ENCODE results near the gene YPEL5.
A peak's percentile ranks its signal among the peaks of the same experiment; 100 is the strongest.
"Not testable (repeated sequence)": the region's sequence is repeated elsewhere in the genome, so short reads cannot be mapped to it uniquely, and the experiment has no call there.

The YPEL5 gene

GRCh38 chr2:30146337-30147195 is at the start of gene YPEL5:
YPEL5 (plus strand) TSS chr2:30147007; CDS start chr2:30156652, 9,645 bp downstream.
- DNase-seq, result peak; percentile 97

GRCh38 chr2:30098266-30099005 is 48.4 kb upstream of the YPEL5 start:
- no peak for DNase-seq

DNA sequence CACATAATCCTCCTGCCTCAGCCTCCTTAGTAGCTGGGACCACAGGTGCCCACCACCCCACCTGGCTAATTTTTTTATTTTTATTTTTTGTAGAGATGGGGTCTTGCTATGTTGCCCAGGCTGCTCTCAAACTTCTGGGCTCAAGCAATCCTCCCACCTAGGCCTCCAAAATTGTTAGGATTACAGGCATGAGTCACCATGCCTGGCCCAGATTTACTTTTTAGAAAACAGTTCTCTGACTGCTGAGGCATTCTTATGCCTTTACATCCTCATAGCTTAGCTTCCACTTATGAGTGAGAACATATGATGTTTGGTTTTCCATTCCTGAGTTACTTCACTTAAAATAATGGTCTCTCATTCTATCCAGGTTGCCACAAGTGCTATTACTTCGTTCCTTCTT is 47.4 kb upstream of the YPEL5 start:
- not testable (repeated sequence) for DNase-seq

DNA sequence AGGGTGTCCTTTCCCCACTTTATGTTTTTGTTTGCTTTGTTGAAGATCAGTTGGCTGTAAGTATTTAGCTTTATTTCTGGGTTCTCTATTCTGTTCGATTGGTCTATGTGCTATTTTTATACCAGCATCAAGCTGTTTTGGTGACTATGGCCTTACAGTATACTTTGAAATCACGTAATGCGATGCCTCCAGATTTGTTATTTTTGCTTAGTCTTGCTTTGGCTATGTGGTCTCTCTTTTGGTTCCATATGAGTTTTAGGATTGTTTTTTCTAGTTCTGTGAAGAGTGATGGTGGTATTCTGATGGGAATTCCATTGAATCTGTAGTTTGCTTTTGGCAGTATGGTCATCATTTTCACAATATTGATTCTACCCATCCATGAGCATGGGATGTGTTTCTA is 46.1 kb upstream of the YPEL5 start:
- DNase-seq, result not testable (repeated sequence)

- no peak for DNase-seq
Observed at GRCh38 chr2:30104307-30104706, 42.5 kb upstream of the YPEL5 start.

- no peak for DNase-seq
Observed at GRCh38 chr2:30105556-30105955, 41.3 kb upstream of the YPEL5 start.

DNA sequence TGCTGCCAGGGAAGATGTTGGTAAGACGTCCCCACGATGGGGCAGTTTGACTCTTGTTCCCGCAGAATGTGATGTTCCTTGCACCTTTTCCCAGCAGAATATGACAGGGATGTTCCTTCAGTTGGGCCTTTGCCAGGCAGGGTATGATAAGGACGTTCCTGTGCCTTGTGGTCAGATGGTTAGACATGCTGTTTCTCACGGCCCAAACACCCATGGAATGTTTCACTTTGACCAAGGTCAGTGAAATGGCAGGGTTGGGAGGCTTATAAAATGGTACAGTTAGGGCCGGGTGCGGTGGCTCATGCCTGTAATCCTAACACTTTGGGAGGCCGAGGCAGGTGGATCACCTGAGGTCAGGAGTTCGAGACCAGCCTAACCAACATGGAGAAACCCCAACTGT is 40.3 kb upstream of the YPEL5 start:
- no peak for DNase-seq

DNA sequence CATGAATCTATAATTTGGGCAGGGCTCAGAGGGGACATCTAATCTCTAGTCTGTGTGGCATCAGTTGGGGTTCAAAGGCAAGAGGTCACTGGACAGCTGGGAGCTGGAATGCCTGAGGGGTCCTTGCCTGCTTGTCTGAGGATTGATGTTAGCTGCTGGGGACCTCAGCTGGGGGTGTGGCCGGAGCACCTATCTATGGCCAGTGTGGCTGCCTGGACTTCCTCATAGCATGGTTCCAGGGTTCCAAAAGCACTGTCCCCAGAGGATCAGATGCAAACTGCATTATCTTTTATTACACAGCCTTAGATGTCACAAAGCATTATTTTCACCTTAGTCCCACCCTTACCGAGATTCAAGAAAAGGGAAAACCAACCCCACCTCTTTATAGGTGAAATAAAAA is 38.6 kb upstream of the YPEL5 start:
- no peak for DNase-seq

GRCh38 chr2:30108851-30109250 is 38.0 kb upstream of the YPEL5 start:
- no peak for DNase-seq

DNA sequence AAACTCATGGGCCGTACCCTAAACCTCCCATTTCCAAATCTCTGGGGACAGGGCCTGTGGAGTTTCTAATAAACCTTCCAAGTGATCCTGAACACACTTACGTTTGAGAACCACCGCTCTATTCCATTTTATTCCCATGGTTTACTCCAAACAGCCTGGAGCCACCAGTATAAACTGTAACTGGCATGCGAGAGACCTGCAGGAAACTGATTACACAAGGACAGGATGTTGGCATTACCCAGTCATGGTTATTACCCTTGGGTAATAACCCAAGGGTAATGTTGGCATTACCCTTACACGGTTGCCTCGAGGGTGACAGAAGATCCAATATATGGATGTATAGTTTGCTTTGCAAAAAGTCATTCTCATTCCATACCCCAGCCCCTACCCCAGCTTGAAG is 37.0 kb upstream of the YPEL5 start:
- no peak for DNase-seq

- no peak for DNase-seq
Observed at GRCh38 chr2:30110773-30111172, 36.0 kb upstream of the YPEL5 start.

DNA sequence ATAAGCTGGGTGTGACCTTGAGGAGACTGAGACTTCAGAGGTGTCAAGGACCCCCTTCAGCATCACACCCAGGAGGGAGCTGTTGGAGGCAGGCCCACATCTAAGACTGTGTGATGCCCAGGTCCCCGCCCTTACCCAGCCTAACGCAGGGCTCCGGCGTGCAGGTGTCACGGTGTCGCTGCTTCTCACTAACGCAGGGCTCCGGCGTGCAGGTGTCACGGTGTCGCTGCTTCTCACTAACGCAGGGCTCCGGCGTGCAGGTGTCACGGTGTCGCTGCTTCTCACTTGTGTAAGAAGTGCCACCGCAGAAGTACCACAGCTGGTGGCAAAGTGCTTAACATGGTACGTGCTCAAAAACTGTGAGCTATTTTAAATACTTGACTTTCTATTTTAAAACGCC is 35.6 kb upstream of the YPEL5 start:
- not testable (repeated sequence) for DNase-seq

DNA sequence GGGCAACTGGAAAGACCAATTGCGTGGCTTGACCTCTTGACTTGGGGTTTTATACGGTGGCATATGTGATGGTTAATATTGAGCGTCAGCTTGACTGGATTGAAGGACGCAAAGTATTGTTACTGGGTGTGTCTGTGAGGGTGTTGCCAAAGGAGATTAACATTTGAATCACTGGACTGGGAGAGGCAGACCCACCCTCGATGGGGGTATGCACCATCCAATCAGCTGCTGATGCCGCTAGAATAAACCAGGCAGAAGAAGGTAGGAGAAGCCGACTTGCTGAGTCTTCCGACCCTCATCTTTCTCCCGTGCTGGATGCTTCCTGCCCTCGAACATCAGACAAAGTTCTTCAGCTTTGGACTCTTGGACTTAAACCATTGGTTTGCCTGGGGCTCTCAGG is 34.2 kb upstream of the YPEL5 start:
- no peak for DNase-seq

DNA sequence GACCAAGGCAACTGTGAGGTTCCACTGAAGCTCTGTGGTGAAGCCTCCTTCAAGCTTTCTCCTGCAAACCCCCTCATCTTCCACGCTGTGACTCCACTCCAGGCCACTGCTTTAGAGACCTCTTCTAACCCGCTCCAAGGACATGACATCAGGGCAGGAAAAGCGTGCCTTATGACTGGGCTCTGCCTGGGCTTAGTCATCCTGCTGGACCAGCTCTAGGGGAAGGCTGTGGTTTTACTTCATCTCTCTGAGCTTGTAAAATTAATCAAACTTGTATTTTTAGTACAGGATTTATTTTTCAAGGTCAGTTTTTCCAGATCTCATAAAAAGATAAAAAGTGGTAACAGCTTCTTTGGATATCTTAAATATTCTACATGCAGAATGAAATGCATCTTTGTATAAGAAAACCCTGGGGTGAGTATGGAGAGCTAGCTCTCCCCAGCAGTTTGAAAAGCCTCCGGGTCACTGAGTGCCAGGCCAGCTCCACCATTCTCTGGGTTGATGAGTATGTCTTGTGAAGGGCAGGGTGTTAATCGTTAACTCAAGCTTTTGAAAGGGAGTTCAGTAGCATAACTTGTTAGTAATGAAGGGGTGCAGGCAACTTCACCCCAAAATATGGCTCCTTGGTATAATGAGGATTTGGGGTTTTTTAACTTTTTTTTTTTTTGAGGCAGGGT is 33.1 kb upstream of the YPEL5 start:
- no peak for DNase-seq

DNA sequence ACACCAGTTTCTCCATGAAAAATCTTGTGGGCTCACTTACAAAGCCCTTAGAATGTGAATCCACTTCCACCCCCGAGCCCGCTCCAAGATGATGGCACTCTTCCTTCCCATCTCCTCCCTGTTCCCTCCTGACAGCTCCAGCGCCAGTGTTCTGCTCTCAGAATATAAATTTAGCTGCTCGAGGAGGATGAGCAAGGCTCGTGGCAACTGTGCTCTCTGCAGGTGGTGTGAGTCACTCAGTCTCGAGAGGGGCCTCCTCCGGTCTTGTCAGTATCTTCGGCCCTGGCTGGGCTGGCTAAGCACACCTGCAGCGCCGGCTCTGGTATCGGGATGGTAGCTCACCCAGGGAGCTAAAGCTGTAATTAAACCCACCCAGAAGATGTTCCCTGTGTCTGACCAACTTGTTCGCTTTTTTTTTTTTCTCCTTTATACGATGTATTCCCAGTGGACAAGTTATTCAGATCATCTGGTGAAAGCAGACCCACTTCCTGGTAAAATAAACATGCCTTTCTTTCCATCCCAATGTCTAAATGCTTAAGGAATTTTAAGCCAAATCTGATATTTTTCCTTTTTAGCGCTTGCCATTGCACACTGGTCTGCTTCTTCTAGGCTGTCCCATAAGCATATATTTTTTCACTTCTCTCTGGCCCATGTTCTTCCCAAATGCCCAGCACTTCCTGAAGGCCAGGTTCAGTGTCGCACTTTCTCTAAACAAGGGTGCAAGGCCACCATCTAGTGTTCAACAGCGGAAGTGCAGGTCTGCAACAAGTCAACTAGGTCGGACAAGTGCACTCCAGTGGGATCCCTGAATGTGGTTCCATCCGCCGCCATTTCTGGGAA is 31.4 kb upstream of the YPEL5 start:
- no peak for DNase-seq

GRCh38 chr2:30115981-30116285 is 30.9 kb upstream of the YPEL5 start:
- DNase-seq, result no peak

- no peak for DNase-seq
Observed at GRCh38 chr2:30122362-30122761, 24.4 kb upstream of the YPEL5 start.

DNA sequence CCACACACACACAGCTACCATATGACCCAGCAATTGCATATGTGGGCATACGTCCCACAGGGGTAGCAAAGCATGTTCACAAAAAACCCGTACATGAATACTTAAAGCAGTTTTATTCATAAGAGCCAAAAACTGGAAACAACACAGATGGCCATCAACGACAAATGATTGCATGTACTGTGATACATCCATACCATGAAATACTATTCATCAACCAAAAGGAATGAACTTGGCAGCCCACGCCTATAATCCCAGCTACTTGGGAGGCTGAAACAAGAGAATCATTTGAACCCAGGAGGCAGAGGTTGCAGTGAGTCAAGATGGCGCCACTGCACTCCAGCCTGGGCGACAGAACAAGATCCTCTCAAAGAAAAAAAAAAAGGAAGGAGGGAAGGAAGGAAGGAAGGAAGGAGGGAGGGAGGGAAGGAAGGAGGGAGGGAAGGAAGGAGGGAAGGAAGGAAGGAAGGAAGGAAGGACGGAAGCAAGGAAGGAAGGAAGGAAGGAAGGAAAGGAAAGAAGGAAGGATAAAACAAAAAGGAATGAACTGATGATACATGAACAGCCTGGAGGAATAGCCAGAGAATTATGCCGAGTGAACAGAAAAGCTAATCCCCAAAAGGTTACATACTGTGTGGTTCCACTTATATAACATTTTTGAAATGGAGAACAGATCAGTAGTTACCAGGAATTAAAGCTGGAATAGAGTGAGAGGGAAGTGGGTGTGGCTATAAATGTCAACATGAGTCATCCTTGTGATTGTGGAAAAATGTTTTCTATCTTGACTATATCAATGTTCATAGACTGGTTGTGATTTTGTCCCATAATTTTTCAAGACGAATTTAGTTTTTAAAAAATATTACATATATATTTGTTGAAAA is 19.6 kb upstream of the YPEL5 start:
- DNase-seq, result no peak

DNA sequence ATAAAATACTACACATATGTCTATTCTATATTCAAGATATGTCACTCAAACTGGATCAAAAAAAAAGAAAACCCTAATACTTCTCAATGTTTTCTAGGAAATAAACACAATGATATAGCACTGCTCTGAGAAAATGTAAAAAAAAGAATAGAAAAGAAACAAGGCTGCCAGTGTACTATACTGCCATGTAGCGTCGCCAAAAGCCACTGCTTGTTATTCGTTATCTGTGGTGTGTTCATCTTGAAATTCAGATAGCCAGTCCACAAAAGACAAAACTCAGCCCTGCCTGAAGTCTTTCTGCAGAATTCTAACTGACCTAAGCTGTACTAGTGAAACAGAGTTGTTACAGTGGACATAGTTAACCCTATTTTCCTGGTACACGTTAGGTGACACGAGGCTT is 12.2 kb upstream of the YPEL5 start:
- no peak for DNase-seq

DNA sequence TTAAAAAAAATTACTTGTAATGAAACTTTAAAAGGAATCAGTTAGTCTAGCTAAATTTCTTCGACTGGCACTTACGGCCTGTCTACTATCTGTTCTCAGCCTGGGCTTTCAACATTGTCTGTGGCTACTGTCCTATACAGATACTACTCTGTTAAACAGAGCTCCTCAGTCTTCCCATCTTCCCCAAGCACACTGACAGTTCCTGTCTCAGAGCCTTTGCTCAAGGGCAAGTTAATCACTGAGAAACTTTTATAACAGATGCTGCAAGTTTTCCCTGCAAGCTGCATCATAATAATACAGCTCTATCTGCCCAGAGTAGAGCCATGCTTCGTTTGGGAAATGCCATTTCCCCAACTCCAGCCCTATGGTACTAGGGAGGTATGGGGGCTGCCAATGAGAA is 11.3 kb upstream of the YPEL5 start:
- DNase-seq, result no peak

DNA sequence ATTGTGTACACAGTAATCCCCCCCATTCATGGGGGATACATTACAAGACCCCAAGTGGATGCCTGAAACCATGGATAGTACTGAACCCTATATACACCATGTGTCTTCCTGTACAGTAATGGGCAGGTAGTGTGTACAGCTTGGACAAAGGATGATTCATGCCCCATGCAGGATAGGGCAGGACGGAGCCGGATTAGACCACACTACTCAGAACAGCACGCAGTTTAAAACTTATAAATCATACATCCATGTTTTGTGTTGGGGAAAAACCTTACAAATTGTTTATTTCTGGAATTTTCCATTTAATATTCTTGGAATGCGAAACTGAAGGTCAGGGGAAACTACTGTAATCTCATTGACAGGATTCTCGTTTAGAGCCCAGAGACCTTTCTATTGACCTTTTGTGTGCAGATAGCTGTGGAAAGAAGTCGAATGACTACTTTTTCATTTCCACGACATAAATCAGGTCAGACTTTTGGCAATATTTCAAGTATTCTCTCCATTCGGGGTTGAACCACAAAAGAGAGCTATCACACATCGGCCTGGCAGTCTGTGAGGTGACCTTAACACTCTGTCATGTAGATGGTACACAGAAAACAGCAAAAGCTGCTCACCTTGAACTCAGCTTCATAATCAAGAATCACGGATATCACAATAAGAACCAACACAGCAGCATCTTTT is 9.9 kb upstream of the YPEL5 start:
- no peak for DNase-seq
